ENCODE results near the gene PCNX2.

DNA sequence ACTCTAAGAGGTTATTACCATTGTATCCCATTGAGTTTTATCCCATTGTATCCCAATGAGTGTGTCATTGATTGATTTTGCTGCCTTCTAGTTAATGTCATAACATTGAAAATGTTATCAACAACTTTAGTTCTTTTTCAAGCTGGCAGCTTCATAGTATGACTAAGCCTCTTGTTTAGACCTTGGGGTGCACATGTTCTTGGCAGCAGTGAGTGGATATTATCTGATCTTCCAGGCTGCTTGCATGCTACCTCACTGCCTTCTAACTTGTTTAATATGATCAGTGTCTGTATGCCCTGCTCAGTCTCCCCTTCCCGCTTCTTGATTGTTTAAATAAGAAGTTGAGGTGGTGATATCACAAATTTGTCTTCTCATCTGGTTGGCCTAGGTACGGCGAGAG lies 320.6 kb downstream of the PCNX2 start:
- TF ChIP-seq BHLHE40 (IDR thresholded peaks at IDR 0.05; ENCODE audit: borderline replicate concordance in 1 of 2, low read depth in 2 of 2, low read length in 1 of 2) (no peak), SREBF2 (IDR thresholded peaks at IDR 0.05; ENCODE audit: low read length) (no peak), GABPA (IDR thresholded peaks at IDR 0.05; ENCODE audit: low read depth) (no peak), CEBPB (IDR thresholded peaks at IDR 0.05; ENCODE audit: borderline replicate concordance in 1 of 2, low read depth in 2 of 2, low read length in 2 of 2) (no peak), TCF12 (IDR thresholded peaks at IDR 0.05; ENCODE audit: low read depth, low read length) (no peak), FOXM1 (IDR thresholded peaks at IDR 0.05; ENCODE audit: low read depth, low read length) (no peak), ATF7 (IDR thresholded peaks at IDR 0.05; ENCODE audit: low read depth) (no peak), EGR1 (IDR thresholded peaks at IDR 0.05; ENCODE audit: borderline replicate concordance in 1 of 2, low read depth in 2 of 2, low read length in 2 of 2) (no peak), EZH2 (IDR thresholded peaks at IDR 0.05; ENCODE audit: borderline replicate concordance, control insufficient read depth, low read depth, low read length) (no peak), POLR2A (IDR thresholded peaks at IDR 0.05; ENCODE audit: low read depth, low read length) (no peak), FOXK2 (IDR thresholded peaks at IDR 0.05) (no peak), EP300 (IDR thresholded peaks at IDR 0.05; ENCODE audit: borderline replicate concordance in 1 of 2, control insufficient read depth in 1 of 2, low read depth in 2 of 2, low read length in 2 of 2) (no peak)
- TF ChIP-seq, protein P1, sequence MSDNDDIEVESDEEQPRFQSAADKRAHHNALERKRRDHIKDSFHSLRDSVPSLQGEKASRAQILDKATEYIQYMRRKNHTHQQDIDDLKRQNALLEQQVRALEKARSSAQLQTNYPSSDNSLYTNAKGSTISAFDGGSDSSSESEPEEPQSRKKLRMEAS (IDR thresholded peaks at IDR 0.05; ENCODE audit: low read depth, low read length), result no peak
- TF ChIP-seq, protein P2, sequence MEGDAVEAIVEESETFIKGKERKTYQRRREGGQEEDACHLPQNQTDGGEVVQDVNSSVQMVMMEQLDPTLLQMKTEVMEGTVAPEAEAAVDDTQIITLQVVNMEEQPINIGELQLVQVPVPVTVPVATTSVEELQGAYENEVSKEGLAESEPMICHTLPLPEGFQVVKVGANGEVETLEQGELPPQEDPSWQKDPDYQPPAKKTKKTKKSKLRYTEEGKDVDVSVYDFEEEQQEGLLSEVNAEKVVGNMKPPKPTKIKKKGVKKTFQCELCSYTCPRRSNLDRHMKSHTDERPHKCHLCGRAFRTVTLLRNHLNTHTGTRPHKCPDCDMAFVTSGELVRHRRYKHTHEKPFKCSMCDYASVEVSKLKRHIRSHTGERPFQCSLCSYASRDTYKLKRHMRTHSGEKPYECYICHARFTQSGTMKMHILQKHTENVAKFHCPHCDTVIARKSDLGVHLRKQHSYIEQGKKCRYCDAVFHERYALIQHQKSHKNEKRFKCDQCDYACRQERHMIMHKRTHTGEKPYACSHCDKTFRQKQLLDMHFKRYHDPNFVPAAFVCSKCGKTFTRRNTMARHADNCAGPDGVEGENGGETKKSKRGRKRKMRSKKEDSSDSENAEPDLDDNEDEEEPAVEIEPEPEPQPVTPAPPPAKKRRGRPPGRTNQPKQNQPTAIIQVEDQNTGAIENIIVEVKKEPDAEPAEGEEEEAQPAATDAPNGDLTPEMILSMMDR (IDR thresholded peaks at IDR 0.05 in 2 of 3, conservative IDR thresholded peaks at IDR 0.05 in 1 of 3; ENCODE audit: control insufficient read depth in 2 of 3, extremely low read depth in 1 of 3, insufficient read depth in 1 of 3, low read depth in 3 of 3, low read length in 3 of 3), result no peak

Data from GM12878 (cell line).